ENCODE results near the gene PRKCH.

- TF ChIP-seq CTCF (IDR thresholded peaks at IDR 0.05) (no peak), TCF7L2 (IDR thresholded peaks at IDR 0.05; ENCODE audit: low read depth, low read length) (no peak), POLR2AphosphoS5 (IDR thresholded peaks at IDR 0.05; ENCODE audit: low read depth, low read length) (no peak)
These were observed 87.1 kb downstream of the PRKCH start for GRCh38 chr14:61408498-61408897.

Measured in Panc1 (cell line).